ENCODE results near the gene PLXNB2.

The PLXNB2 gene

DNA sequence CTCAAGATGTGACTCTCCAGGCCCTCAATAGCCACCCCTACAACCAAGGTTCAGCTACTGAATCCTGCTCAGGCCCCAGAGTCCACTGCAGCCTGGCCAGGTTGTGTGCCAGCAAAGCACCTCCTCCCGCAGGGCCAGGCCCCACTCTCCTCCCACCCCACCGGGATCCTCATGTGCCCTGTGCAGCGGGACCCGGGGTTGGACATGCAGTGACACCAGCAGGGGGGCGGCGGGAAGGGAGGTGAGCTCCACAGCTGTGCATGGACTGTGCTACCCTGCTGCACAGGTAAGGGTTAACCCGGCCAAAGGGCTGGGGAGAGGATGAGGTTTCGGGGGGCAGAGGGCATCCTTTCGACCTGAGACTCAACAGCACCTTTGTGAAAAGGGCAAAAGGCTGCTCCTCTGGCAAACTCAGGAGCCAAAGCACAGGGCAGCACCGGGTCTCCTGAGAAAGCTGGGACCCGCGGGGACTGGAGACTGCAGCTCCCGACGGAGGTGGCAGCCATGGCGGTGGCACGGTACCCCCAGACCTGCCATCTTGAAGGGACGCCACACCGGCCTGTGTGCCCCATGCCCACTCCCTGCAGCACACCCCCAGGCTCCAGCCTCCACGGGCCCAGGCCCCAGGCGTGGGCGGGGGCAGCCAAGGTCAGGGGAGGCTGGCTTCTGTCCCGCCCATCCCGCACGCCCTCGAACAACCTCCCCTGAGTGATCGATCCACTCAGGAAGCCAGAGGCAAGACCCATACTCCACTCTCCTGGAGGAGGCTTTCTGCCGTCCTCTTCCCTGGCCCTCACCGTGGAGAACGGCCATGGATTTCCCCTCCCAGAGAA, 10.6 kb downstream of the PLXNB2 start:
- no peak for DNase-seq (ENCODE audit: low spot score)

- DNase-seq (ENCODE audit: low spot score), result no peak
Measured at GRCh38 chr22:50294319-50294656, 13.2 kb downstream of the PLXNB2 start.

- no peak for DNase-seq (ENCODE audit: low spot score)
Measured at GRCh38 chr22:50293441-50294318, 13.8 kb downstream of the PLXNB2 start.

DNA sequence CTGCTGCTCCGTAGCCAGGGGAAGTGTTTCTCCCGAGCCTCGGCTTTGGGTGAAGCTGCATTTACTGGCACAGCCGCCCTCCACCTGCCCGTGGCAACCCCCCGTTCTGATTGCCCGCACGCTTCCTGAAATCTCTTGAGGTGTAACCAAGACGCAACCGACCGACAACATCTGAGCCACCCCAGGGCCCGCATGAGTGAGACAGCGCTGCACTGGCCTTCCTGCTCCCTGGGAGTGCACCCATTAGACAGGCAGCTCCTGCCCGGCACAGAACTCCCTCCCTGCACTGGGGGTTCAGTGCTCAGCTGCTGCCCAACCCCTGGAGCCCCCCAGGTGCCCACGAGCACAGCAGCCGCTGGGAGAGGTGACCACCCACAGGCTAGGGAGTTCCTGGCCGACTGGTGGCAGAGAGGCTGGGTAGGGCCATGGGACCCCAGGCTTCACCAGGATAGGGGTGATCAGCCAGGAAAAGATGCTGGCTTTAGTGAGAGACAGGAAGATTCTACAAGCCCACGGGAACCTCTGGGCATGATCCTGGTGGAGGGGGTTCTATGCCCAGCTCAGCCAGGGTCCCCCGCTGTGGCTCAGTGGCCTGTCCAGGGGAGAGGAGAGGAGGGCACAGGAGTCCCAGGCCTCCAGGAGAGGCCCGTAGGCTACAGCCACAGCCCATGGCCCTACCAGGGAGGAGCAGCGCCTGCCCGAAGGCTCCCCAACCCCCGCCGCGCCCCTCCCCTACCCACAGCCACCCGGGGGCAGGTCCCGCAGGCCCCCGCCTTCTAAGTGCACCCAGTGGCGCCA, 14.6 kb downstream of the PLXNB2 start:
- DNase-seq (ENCODE audit: low spot score), result no peak

GRCh38 chr22:50289942-50290630, 17.4 kb downstream of the PLXNB2 start:
- DNase-seq (ENCODE audit: low spot score), result no peak

- no peak for DNase-seq (ENCODE audit: low spot score)
Measured at GRCh38 chr22:50289151-50289941, 18.1 kb downstream of the PLXNB2 start.

GRCh38 chr22:50287731-50288130, 19.7 kb downstream of the PLXNB2 start:
- DNase-seq (ENCODE audit: low spot score), result no peak

DNA sequence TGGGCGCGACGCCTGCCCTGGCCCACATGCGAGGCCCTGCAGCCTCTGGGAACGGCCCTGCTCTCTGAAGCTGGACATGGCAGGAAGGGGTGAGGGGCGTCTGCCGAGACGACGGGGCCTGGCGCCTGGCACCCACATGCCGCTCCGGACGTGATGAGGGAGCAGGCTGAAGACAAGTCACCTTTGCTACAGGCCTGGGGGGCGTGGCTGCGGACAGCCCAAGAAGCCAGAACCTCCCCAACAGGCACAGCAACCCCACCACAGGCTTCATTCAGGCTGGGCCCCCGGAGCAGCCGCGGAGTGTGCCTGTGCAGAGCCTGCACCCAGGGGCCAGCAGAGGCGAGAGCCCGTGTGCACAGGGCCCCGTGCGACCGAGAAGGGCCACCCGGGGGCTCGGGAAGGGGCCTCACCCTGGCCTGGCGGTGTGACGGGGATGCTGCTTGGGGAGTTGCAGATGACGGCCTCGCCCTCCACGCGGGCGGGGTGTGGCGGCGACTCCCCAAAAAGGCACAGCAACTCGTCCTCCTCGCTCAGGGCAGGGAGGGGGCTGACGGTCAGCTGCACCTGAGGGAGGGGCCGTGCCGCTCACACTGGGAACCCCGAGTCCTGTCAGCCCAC, 20.6 kb downstream of the PLXNB2 start:
- DNase-seq (ENCODE audit: low spot score), result no peak

DNA sequence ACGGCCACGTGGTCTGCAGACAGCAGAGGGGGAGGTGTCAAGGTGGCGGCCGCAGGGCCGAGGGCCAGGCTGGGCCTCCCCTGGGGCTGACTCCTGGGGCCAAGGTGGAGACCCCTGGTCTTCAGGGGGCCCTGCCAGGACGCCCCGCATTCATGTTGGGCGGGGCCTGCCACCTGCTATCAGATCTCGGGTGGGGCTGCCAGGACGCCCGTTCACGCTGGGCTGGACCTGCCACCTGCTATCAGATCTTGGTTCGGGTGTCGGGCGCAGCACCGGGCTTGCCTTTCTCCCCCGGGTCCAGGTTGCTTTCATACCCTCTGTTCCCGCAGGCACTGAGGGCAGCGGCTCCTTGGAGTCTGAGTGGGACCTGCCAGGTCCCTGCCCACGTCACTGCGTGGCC, 21.2 kb downstream of the PLXNB2 start:
- DNase-seq (ENCODE audit: low spot score), result no peak

GRCh38 chr22:50285568-50286229, 21.7 kb downstream of the PLXNB2 start:
- DNase-seq (ENCODE audit: low spot score), result no peak

DNA sequence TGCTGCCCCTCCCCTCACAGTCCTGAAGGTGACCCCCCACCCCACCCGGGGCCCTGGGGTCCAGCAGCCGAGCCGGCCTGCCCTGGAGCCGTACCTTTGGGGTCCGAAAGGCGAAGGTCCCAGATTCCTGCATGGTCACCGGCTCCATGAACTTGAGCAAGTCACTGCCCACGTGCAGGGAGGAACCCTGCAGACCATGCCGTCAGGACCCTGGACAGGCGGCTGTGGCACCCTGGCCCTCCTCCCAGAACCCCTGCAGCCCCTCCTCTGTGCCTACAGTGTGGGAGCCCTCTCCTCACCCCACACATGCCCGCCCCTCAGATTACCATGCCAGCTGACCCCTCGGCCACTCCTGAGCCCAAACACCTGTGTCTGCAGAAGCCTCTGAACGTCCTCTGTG, 23.0 kb downstream of the PLXNB2 start:
- DNase-seq (ENCODE audit: low spot score), result no peak

DNA sequence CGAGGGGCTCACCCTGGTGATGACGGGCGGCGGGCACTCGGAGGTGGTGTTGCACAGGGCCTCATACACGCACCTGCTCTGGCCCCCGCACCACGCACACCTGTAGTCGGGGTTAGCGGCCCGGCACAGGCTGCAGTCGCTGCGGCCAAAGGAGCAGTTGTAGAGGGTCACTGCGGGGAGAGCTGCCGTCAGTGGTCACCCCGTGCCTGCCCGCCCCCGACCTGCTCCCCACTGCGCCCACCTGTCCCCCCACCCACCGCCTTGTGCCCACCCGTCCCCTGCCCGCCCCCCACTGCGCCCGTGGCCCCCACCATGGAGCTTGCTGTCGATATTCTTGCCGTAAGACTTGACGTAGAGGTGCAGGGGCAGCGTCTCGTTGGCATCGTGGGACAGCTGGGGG, 23.6 kb downstream of the PLXNB2 start:
- DNase-seq (ENCODE audit: low spot score), result no peak

DNA sequence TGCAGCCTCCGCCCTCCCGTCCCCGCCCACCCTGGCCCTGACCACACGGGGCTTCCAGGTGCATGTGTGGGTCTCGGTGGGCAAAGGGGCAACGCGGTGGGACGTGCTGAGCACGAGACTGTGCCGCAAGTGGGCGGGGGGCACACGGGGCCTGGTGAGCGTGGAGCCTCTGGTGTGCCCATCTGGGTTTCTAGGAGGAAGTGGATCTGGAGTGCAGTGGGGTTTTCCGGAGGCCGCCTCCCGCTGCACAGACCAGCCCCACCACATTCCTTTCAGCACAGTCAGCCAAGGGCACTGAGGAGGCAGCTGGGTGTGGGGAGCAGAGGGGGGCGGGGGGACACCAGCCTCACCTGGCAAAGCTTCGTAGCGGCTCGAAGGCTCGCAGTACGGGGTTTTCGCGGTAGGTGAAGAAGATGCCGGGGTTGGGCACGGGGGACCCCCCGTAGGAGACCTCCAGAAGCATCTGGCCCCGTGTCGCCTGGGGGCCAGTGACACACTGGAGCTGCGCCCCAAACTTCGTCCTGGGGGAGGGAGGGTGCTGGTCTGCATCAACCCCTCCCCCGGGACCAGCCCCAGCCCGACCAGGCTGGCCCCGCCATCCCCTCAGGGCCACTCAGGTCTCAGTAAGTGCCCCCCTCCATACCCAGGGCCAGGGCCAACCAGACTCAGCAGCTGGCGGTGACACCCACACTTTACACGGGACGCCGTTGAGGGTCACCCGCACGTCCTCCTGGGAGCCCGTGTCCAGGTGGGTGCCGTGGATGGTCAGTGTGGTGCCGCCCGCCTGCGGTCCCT, 24.9 kb downstream of the PLXNB2 start:
- no peak for DNase-seq (ENCODE audit: low spot score)

GRCh38 chr22:50281957-50282356, 25.5 kb downstream of the PLXNB2 start:
- no peak for DNase-seq (ENCODE audit: low spot score)

GRCh38 chr22:50281384-50281760, 26.1 kb downstream of the PLXNB2 start:
- DNase-seq (ENCODE audit: low spot score), result no peak

- no peak for DNase-seq (ENCODE audit: low spot score)
Measured at GRCh38 chr22:50280708-50281383, 26.6 kb downstream of the PLXNB2 start.

- no peak for DNase-seq (ENCODE audit: low spot score)
Measured at GRCh38 chr22:50280022-50280707, 27.3 kb downstream of the PLXNB2 start.
